Measurements from ENCODE around the gene POLD3.

DNA sequence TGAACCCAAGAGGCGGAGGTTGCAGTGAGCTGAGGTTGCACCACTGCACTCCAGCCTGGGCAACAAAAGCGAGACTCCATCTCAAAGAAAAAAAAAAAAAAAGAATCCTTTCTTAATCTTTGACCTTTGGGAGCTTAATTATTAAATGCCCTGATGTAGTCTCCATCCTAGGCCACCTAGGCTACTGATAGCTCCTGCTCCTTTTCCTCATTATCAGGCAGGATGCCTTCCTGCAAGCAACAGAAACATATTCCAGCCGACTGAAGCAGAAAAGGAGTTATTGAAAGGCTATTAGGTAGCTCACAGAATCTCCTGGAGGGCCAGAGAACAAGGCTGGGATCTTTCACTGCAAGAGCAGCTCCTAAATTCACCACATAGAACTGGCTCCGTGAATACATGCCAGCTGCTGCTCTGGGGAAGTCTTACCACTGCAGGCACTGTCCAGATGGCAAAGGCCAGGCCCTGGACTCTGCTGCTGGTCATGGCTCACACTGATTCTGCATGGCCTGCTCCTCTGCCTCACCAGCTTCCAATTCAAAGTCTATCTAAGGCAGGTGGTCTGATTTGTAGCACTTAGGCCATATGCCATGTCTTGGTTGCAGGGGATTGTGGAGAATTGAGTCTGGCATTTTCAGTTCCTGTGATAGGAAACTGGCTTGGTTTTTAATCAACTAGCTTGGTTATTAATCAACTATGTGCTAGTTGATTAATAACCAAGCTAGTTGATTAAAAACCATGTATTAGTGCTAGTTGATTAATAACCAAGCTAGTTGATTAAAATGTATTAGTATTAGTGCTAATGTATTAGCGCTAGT lies 26.0 kb upstream of the POLD3 start:
- TF ChIP-seq, protein P1, sequence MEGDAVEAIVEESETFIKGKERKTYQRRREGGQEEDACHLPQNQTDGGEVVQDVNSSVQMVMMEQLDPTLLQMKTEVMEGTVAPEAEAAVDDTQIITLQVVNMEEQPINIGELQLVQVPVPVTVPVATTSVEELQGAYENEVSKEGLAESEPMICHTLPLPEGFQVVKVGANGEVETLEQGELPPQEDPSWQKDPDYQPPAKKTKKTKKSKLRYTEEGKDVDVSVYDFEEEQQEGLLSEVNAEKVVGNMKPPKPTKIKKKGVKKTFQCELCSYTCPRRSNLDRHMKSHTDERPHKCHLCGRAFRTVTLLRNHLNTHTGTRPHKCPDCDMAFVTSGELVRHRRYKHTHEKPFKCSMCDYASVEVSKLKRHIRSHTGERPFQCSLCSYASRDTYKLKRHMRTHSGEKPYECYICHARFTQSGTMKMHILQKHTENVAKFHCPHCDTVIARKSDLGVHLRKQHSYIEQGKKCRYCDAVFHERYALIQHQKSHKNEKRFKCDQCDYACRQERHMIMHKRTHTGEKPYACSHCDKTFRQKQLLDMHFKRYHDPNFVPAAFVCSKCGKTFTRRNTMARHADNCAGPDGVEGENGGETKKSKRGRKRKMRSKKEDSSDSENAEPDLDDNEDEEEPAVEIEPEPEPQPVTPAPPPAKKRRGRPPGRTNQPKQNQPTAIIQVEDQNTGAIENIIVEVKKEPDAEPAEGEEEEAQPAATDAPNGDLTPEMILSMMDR (IDR thresholded peaks at IDR 0.05) = no peak
- no peak for TF ChIP-seq POLR2AphosphoS5 (IDR thresholded peaks at IDR 0.05; ENCODE audit: insufficient read depth in 1 of 2, low read depth in 1 of 2)
- TF ChIP-seq POLR2A (IDR thresholded peaks at IDR 0.05) = no peak
